WI38 (cell line): Measurements from ENCODE around the gene ZFAND3.

ENCODE experiments used
- H3K4me3 ChIP-seq: 2 replicates; pipeline ENCODE4 v1.5.1; 2011; ENCODE audit warnings: low read depth, mild to moderate bottlenecking, control low read depth, low read length
- TF ChIP-seq, protein P1 (sequence below): IDR thresholded peaks from 2 replicates; pipeline ENCODE4 v1.5.1; 2012; ENCODE audit warnings: low read depth, mild to moderate bottlenecking, control low read depth, low read length

Gene ZFAND3

GRCh38 chr6:37923514-37923913, 104.0 kb downstream of the ZFAND3 start:
- no peak overlapping the region for H3K4me3 ChIP-seq
- TF ChIP-seq, protein P1, sequence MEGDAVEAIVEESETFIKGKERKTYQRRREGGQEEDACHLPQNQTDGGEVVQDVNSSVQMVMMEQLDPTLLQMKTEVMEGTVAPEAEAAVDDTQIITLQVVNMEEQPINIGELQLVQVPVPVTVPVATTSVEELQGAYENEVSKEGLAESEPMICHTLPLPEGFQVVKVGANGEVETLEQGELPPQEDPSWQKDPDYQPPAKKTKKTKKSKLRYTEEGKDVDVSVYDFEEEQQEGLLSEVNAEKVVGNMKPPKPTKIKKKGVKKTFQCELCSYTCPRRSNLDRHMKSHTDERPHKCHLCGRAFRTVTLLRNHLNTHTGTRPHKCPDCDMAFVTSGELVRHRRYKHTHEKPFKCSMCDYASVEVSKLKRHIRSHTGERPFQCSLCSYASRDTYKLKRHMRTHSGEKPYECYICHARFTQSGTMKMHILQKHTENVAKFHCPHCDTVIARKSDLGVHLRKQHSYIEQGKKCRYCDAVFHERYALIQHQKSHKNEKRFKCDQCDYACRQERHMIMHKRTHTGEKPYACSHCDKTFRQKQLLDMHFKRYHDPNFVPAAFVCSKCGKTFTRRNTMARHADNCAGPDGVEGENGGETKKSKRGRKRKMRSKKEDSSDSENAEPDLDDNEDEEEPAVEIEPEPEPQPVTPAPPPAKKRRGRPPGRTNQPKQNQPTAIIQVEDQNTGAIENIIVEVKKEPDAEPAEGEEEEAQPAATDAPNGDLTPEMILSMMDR: no peak

GRCh38 chr6:37926661-37927060, 107.1 kb downstream of the ZFAND3 start:
- TF ChIP-seq, protein P1: no peak
- no peak overlapping the region for H3K4me3 ChIP-seq

GRCh38 chr6:37928217-37928616, 108.7 kb downstream of the ZFAND3 start:
- H3K4me3 ChIP-seq: no peak overlapping the region
- TF ChIP-seq, protein P1: no peak

- TF ChIP-seq, protein P1: no peak
- no peak overlapping the region for H3K4me3 ChIP-seq
Measured at GRCh38 chr6:37930288-37930971, 110.9 kb downstream of the ZFAND3 start.

DNA sequence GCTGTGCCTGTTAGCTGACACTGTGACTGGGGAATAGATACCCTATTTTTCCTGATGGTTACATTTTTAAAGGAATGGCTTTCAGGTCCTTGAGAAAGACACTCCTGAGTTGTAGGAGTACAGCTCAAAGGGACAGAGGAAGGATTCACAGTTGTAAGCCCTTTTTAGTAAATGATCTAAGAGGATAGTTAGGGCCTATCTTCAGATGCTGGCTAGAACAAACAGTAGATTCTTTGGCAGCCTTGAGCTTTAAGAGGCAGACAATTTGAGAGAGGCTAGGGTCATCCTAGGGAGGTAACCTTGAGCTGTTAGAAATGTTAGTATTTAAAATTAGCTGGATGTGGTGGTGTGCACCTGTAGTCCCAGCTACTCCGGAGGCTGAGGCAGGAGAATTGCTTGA, 111.5 kb downstream of the ZFAND3 start:
- H3K4me3 ChIP-seq: no peak overlapping the region
- TF ChIP-seq, protein P1: no peak

GRCh38 chr6:37934276-37934675, 114.7 kb downstream of the ZFAND3 start:
- H3K4me3 ChIP-seq: no peak overlapping the region
- TF ChIP-seq, protein P1: no peak

GRCh38 chr6:37936150-37936549, 116.6 kb downstream of the ZFAND3 start:
- TF ChIP-seq, protein P1: no peak
- no peak overlapping the region for H3K4me3 ChIP-seq
